ENCODE data around the gene UGT1A9. TPM values are rescaled to one million over a fixed set of nuclear protein-coding genes. Genes with fewer than 3 reads are reported as not detected.

UGT1A9 gene
- total and polyA plus RNA-seq, 2 of the 13 experiments (the other 11 are each of a cell fraction or from before 2014, with no cell fraction given), result 0.07 TPM; not detected in 1

DNA sequence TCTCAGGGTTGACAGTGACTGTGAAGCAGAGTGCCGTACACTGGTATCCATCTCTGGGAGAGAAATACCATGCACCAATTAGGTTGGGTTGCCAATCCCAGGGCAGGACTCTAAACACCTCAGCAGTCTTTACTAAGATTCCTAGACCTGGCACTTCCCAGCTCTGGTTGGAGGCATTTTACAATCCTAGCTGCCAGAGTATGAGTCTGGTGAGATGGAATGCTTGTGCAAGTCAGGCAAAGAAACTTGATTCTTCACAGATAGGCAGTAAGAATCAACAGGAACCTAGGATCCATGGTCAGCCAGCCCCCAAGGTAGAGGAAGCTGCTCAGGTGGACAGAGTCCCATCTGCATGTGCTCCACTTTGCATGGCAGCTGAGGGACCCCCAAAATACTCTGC, 35.0 kb downstream of the UGT1A9 start:
- Histone ChIP-seq H3K4me2 (ENCODE audit: low read depth, low read length) (no peak overlapping the region), H3K79me2 (ENCODE audit: insufficient read depth, low read length) (no peaks in the 10 kb centered on the region), H3K4me3 (replicated peaks in 1 of 3; ENCODE audit: insufficient read depth in 1 of 3, low read depth in 2 of 3, low read length in 3 of 3) (no peak overlapping the region), H3K9me3 (ENCODE audit: low read length) (no peaks in the 10 kb centered on the region), H3K9ac (ENCODE audit: insufficient read depth, low read depth, low read length) (no peak overlapping the region), H3K4me1 (ENCODE audit: insufficient read depth, low read length) (no peaks in the 10 kb centered on the region), H3K36me3 (replicated peaks in 1 of 2; ENCODE audit: control insufficient read depth in 1 of 2, insufficient read depth in 2 of 2, low read length in 2 of 2) (no peaks in the 10 kb centered on the region), H3K27me3 (ENCODE audit: control insufficient read depth in 1 of 2, insufficient read depth in 2 of 2, low read length in 2 of 2) (no peaks in the 10 kb centered on the region), H2AFZ (ENCODE audit: low read length) (no peak overlapping the region), H3K27ac (ENCODE audit: extremely low read length, insufficient read depth, low read length) (no peak overlapping the region), H4K20me1 (ENCODE audit: insufficient read depth, low read length) (no peaks in the 10 kb centered on the region)
- TF ChIP-seq, protein P1, sequence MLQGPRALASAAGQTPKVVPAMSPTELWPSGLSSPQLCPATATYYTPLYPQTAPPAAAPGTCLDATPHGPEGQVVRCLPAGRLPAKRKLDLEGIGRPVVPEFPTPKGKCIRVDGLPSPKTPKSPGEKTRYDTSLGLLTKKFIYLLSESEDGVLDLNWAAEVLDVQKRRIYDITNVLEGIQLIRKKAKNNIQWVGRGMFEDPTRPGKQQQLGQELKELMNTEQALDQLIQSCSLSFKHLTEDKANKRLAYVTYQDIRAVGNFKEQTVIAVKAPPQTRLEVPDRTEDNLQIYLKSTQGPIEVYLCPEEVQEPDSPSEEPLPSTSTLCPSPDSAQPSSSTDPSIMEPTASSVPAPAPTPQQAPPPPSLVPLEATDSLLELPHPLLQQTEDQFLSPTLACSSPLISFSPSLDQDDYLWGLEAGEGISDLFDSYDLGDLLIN (CRISPR knock-in tag; IDR thresholded peaks at IDR 0.05; ENCODE audit: borderline replicate concordance), result no peak
- TF ChIP-seq ZNF251 (CRISPR knock-in tag; IDR thresholded peaks at IDR 0.05) (no peak), TMF1 (CRISPR knock-in tag; IDR thresholded peaks at IDR 0.05; ENCODE audit: low read depth) (no peak), ATM (IDR thresholded peaks at IDR 0.05; ENCODE audit: borderline replicate concordance) (no peak), SP2 (CRISPR knock-in tag; IDR thresholded peaks at IDR 0.05) (no peak)
- TF ChIP-seq, protein P2, sequence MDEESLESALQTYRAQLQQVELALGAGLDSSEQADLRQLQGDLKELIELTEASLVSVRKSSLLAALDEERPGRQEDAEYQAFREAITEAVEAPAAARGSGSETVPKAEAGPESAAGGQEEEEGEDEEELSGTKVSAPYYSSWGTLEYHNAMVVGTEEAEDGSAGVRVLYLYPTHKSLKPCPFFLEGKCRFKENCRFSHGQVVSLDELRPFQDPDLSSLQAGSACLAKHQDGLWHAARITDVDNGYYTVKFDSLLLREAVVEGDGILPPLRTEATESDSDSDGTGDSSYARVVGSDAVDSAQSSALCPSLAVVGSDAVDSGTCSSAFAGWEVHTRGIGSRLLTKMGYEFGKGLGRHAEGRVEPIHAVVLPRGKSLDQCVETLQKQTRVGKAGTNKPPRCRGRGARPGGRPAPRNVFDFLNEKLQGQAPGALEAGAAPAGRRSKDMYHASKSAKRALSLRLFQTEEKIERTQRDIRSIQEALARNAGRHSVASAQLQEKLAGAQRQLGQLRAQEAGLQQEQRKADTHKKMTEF (CRISPR knock-in tag; IDR thresholded peaks at IDR 0.05), result no peak
- TF ChIP-seq, protein P3, sequence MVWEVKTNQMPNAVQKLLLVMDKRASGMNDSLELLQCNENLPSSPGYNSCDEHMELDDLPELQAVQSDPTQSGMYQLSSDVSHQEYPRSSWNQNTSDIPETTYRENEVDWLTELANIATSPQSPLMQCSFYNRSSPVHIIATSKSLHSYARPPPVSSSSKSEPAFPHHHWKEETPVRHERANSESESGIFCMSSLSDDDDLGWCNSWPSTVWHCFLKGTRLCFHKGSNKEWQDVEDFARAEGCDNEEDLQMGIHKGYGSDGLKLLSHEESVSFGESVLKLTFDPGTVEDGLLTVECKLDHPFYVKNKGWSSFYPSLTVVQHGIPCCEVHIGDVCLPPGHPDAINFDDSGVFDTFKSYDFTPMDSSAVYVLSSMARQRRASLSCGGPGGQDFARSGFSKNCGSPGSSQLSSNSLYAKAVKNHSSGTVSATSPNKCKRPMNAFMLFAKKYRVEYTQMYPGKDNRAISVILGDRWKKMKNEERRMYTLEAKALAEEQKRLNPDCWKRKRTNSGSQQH (CRISPR knock-in tag; IDR thresholded peaks at IDR 0.05; ENCODE audit: low read depth), result no peak
- TF ChIP-seq, protein P4, sequence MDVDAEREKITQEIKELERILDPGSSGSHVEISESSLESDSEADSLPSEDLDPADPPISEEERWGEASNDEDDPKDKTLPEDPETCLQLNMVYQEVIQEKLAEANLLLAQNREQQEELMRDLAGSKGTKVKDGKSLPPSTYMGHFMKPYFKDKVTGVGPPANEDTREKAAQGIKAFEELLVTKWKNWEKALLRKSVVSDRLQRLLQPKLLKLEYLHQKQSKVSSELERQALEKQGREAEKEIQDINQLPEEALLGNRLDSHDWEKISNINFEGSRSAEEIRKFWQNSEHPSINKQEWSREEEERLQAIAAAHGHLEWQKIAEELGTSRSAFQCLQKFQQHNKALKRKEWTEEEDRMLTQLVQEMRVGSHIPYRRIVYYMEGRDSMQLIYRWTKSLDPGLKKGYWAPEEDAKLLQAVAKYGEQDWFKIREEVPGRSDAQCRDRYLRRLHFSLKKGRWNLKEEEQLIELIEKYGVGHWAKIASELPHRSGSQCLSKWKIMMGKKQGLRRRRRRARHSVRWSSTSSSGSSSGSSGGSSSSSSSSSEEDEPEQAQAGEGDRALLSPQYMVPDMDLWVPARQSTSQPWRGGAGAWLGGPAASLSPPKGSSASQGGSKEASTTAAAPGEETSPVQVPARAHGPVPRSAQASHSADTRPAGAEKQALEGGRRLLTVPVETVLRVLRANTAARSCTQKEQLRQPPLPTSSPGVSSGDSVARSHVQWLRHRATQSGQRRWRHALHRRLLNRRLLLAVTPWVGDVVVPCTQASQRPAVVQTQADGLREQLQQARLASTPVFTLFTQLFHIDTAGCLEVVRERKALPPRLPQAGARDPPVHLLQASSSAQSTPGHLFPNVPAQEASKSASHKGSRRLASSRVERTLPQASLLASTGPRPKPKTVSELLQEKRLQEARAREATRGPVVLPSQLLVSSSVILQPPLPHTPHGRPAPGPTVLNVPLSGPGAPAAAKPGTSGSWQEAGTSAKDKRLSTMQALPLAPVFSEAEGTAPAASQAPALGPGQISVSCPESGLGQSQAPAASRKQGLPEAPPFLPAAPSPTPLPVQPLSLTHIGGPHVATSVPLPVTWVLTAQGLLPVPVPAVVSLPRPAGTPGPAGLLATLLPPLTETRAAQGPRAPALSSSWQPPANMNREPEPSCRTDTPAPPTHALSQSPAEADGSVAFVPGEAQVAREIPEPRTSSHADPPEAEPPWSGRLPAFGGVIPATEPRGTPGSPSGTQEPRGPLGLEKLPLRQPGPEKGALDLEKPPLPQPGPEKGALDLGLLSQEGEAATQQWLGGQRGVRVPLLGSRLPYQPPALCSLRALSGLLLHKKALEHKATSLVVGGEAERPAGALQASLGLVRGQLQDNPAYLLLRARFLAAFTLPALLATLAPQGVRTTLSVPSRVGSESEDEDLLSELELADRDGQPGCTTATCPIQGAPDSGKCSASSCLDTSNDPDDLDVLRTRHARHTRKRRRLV (CRISPR knock-in tag; IDR thresholded peaks at IDR 0.05), result no peak
- DNase-seq (ENCODE audit: low spot score) (no peak), FAIRE-seq (no peak), ATAC-seq (no peak)
- in situ Hi-C loops (cut with HindIII; ENCODE audit: extremely low pct_ligation_motif_present, low pct_unique_long_range_greater_than_20kb) (no loop called here), intact Hi-C loops (cut with micrococcal nuclease; ENCODE audit: unreplicated experiment) (no loop called here)
- ChIA-PET CTCF (ENCODE audit: low intra/inter-chr PET ratio, low total read pairs) (no interaction called here), POLR2A (no interaction called here)
- no TSS peak for BruUV-seq (replicated peaks)
- WGBS (ENCODE audit: low lambda C conversion rate), result 33% methylated on average over 1 of the region's 1 CpG
